Measurements from ENCODE around the gene NFKBIE. TPM values are rescaled to one million over a fixed set of nuclear protein-coding genes. Genes with fewer than 3 reads are reported as not detected.

Gene NFKBIE
- total RNA-seq, 2 experiments from 2014 or later: 13.3 to 17.9 TPM

- Mint-ChIP-seq H3K4me3 (no peak overlapping the region), H3K4me1 (ENCODE audit: low read depth) (peaks cover 52% of the 10 kb centered on the region), H3K36me3 (ENCODE audit: low read depth) (peaks cover 16% of the 10 kb centered on the region), H3K9me3 (no peaks in the 10 kb centered on the region), H3K27ac (no peak overlapping the region), H3K27me3 (peaks cover 6% of the 10 kb centered on the region)
- DNase-seq (peak; percentile 87), ATAC-seq (peak; percentile 69)
- ChIA-PET CTCF (interaction anchor here (0.6 to 7.1 kb wide), 16 partner anchors 9 to 55 kb away, joined by 3 to 52 read pairs (median 4); partner anchors contain the start of gene SLC35B2), POLR2A (interaction anchor here (0.9 to 7.7 kb wide), 3 partner anchors 15 to 452 kb away, joined by 3 to 131 read pairs (median 54); partner anchors contain the start of genes HSP90AB1 and VEGFA)
- TF ChIP-seq CTCF (IDR thresholded peaks at IDR 0.05): peak; percentile 81
- intact Hi-C loops (cut with micrococcal nuclease): no loop called here
Measured at GRCh38 chr6:44221291-44221960, 43.9 kb downstream of the NFKBIE start.

GRCh38 chr6:44220913-44221290, 44.4 kb downstream of the NFKBIE start:
- DNase-seq (no peak), ATAC-seq (no peak)
- no peak overlapping the region for H3K27ac Mint-ChIP-seq
- POLR2A ChIA-PET: interaction anchor here (0.9 to 7.7 kb wide), 3 partner anchors 15 to 451 kb away, joined by 3 to 131 read pairs (median 54); partner anchors contain the start of genes HSP90AB1 and VEGFA
- peaks cover 6% of the 10 kb centered on the region for H3K27me3 Mint-ChIP-seq
- CTCF ChIA-PET: interaction anchor here (0.7 to 7.1 kb wide), 15 partner anchors 8 to 55 kb away, joined by 3 to 52 read pairs (median 5); partner anchors contain the start of gene SLC35B2
- H3K4me3 Mint-ChIP-seq: no peak overlapping the region
- intact Hi-C loops (cut with micrococcal nuclease): no loop called here
- no peak for TF ChIP-seq CTCF (IDR thresholded peaks at IDR 0.05)
- H3K9me3 Mint-ChIP-seq: no peaks in the 10 kb centered on the region
- H3K4me1 Mint-ChIP-seq (ENCODE audit: low read depth): peaks cover 48% of the 10 kb centered on the region
- H3K36me3 Mint-ChIP-seq (ENCODE audit: low read depth): peaks cover 13% of the 10 kb centered on the region

- Mint-ChIP-seq H3K4me1 (ENCODE audit: low read depth) (peaks cover 42% of the 10 kb centered on the region), H3K27me3 (peaks cover 6% of the 10 kb centered on the region), H3K4me3 (peak overlapping the region; percentile 54), H3K36me3 (ENCODE audit: low read depth) (peaks cover 7% of the 10 kb centered on the region), H3K9me3 (no peaks in the 10 kb centered on the region), H3K27ac (no peak overlapping the region)
- TF ChIP-seq CTCF (IDR thresholded peaks at IDR 0.05): no peak
- CTCF ChIA-PET: interaction anchor here (1.3 to 1.7 kb wide), 2 partner anchors 18 to 37 kb away, joined by 4 to 7 read pairs; partner anchors contain the start of gene SLC35B2
- DNase-seq (no peak), ATAC-seq (no peak)
- intact Hi-C loops (cut with micrococcal nuclease): no loop called here
- POLR2A ChIA-PET: interaction anchor here (0.7 to 6.5 kb wide), 3 partner anchors 16 to 27 kb away, joined by 4 to 54 read pairs (median 7); partner anchors contain the start of gene HSP90AB1
Measured at GRCh38 chr6:44219815-44220784, 45.3 kb downstream of the NFKBIE start.

GRCh38 chr6:44219053-44219814, 46.1 kb downstream of the NFKBIE start:
- peaks cover 35% of the 10 kb centered on the region for H3K4me1 Mint-ChIP-seq (ENCODE audit: low read depth)
- H3K27ac Mint-ChIP-seq: no peak overlapping the region
- ChIA-PET CTCF (interaction anchor here (1.3 kb wide), 1 partner anchor 18 kb away, joined by 4 read pairs; no protein-coding TSS in a partner anchor), POLR2A (interaction anchor here (0.9 kb wide), 1 partner anchor 18 kb away, joined by 4 read pairs; no protein-coding TSS in a partner anchor)
- ATAC-seq (no peak), DNase-seq (peak; percentile 42)
- no peaks in the 10 kb centered on the region for H3K9me3 Mint-ChIP-seq
- H3K36me3 Mint-ChIP-seq (ENCODE audit: low read depth): peaks cover under 1% of the 10 kb centered on the region
- H3K27me3 Mint-ChIP-seq: peaks cover 6% of the 10 kb centered on the region
- TF ChIP-seq CTCF (IDR thresholded peaks at IDR 0.05): no peak
- intact Hi-C loops (cut with micrococcal nuclease): no loop called here
- H3K4me3 Mint-ChIP-seq: peak overlapping the region; percentile 54

All from activated CD8-positive, alpha-beta T cell treated with anti-CD3 and anti-CD28 coated beads for 36 hours (primary cell).